ENCODE data around the gene MOCS3.
"Not testable (repeated sequence)": the region's sequence is repeated elsewhere in the genome, so short reads cannot be mapped to it uniquely, and the experiment has no call there.

MOCS3 gene

DNA sequence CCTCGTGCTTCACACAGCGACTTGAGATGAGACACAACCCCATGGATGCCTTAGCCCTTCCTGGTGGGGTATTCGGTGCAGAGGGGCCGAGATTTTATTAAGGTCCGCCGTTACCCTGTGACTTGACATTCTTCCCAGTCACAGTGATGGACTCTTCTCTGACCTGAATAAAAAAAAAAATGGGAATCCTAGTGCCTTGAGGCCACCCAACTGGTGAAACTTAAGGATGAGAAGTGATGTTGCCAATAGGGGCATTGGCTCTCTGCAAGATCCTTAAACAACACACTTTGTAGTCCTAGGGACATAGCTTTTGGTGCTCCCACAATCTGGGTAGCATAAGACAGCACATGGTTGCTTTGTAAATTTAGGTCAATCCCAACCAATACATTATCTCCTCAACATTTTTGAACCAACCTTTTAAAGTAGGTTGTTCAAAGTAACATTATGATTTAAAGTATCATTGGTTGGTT is 26.6 kb upstream of the MOCS3 start:
- no peak for DNase-seq

DNA sequence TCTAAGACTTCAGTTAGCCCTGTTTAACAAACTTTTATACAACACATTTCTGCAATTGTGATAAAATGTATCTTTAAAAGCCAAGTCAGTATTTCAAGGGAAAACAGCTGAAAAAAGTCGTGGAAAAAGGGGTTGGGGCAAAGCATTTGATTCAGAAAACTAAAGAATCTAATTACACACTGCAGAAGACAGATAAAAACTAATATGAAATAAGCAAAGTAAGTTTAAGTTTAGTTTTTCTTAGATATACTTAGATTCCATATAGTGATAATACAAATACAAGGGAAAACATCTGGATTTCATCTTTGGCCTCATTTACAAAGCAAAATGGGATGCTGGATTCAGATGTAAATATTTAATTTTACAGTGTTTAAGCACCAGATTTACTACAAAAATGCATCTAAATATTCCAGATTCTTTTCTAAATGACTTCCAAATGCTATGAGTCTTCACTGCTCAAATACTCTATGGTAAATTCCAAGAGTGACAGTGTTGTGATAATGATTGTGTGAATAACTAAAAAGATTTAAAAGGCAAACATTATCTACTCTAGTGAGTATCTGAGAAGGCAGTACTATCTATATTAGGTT is 25.8 kb upstream of the MOCS3 start:
- no peak for DNase-seq

DNA sequence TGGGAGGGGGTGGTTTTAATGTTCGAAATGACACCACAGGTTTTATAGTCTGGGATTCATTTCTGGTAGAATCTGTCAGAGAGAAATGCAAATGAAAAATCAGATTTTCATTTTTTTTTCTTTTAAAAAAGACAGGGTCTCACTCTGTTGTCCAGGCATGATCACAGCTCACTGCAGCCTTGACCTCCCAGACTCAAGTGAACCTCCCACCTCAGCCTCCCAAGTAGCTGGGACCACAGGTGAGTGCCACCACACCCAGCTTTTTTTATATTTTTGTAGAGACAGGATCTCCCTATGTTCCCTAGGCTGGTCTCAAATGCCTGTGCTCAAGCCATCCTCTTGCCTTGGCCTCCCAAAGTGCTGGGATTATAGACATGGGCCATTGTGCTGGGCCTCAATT is 25.0 kb upstream of the MOCS3 start:
- no peak for DNase-seq

DNA sequence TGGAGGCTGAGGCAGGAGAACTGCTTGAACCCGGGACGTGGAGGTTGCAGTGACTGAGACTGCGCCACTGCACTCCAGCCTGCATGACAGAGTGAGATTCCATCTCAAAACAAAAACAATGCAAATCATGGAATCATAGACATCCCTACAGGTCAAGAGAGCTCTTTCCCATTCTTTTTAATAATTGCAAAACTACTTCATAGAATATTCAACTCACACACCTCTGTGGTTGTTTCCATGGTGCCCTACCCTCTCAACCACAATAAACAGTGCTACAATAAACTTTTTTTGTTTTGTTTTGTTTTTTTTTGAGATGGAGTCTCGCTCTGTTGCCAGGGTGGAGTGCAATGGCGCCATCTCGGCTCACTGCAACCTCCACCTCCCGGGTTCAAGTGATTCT is 15.5 kb upstream of the MOCS3 start:
- no peak for DNase-seq

DNA sequence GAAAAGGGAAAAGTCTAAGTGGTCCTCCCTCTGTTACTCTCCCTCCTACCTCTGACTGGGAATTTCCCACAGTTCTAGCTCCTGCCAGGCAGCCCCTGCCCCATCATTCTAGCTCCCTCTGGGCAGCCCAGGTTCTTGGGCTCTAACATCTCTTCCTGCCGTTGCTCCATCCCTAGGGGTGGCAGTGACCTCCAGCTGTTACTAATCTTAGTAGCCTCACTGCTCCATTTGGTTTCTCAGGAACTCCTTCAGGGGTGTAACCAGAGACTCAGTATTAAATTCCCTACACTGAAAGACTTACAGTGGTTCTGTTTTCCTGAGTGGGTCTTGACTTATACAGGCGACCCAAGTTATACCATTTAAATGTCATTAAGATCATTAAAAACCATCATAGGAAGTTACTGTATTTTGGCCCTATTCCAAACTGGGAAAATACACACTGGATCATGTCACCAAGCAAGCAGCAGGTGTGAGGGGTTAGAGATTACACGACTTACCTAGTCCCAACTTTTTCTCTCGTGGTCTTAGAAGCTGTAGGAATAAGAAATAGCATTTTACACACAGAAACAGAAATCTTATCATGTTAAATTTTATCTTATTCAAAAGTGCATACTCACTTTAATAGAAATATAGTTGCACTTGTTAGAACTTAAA is 10.4 kb upstream of the MOCS3 start:
- no peak for DNase-seq

DNA sequence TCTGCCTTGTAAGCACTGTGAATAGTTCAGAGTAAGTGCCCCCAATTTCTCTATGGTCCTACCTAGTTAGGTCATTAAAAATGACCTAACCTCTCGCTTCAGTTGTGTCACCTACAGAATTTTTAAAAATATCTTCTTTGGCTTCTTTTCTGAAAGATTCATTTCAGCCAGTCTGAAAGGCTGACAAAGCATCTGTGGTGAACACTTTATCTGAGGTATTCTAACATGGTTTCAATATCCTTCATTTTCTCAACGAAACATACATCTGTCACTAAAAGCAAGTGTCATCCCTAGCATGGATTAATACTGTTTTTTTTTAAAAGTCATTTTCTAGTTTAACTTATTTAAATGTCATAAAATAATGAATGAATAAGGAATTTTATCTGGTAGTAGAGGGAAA is 5.4 kb upstream of the MOCS3 start:
- DNase-seq: no peak

DNA sequence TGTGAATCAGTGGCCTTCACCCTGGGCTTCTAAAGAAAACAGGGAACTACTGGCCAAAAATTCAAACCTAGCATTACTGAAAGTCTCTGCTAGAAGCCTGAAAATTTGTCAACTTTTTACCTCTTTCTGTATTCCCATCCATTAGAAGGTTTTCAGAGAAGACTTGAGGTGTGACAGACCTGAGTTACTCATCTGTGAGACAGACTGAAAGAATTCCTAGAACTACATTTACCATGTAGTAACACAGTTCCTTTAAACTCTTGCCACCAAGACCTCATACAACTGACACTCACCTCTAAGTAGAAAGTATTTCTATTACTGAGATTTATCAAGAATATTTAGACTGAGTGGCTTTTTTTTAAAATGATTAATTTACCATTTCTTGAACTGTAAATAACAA is 4.8 kb upstream of the MOCS3 start:
- DNase-seq: no peak

DNA sequence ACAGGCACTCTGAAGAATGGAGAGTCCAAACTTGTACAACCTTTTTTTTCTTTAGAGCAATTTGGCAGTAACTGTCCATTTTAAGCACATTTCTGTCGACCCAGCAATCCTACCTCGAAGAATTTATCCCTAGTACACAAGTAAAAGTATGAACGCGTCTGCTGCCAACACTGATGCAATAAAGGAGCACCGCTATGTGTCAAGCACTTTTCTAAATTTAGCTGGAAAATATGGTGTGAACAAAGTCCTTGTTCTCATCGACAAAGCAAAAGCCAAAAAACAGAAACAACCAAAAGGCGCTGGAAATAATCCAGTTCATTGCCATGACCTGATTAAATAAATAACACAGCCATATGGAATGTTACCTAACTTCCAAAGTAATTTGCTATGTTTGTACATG is 1.3 kb upstream of the MOCS3 start:
- DNase-seq: peak; percentile 8

DNA sequence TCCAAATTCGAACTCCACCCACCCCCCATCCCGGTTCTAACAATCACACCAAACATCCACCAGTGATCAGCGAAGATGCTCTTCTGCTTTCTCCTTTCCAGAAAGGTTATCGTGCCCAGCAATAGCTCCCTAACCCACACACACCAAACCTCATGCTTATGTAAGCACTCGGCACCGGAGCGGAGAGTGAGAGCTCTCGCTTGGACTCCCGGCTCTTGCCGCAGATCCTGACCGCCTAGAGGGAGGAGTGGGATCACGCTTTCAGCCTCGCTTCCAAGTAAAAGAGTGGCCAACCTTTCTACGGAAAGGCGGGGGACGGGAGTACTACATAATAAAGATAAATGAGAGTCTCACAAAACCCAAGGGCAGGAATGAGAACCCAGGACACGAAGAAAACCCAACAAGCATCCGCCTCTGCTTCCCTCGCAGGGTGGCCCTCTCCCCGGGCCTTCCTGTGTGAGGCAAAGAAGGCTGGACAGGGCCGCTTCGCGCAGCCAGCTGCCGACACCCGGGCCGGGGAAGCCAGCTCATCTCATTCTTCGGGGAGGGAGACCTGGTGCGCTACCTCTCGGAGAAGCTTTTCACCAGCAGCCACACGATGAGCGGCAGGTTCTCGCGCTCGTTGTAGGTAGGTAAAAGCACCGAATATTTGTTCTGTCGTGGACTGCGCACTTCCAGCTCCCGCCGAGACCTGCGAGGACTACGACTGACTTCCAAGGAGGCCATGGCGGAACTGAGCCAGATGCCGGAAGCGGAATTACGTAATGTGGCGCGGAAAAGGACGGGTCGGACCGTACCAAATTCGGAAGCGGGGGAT is 612 bp upstream of the MOCS3 start, which contains the start of gene DPM1:
Gene DPM1, minus strand, starts transcription at position 735 of the 817 bp plus-strand sequence. Its CDS starts 9 bp downstream, at position 726.
- DNase-seq: peak; percentile 94

DNA sequence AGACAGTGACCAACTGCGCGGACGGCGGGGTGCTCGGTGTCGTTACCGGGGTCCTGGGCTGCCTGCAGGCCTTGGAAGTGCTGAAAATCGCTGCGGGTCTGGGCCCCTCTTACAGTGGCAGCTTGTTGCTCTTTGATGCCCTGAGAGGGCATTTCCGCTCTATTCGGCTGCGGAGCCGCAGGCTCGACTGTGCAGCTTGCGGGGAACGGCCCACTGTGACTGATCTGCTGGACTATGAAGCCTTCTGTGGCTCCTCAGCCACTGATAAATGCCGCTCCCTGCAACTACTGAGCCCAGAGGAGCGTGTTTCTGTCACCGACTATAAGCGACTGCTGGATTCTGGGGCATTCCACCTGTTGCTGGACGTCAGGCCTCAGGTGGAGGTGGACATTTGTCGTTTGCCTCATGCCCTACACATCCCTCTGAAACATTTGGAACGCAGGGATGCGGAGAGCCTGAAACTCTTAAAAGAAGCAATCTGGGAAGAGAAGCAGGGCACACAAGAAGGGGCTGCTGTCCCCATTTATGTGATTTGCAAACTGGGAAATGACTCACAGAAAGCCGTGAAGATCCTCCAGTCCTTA is 1.0 kb downstream of the MOCS3 start:
- no peak for DNase-seq

DNA sequence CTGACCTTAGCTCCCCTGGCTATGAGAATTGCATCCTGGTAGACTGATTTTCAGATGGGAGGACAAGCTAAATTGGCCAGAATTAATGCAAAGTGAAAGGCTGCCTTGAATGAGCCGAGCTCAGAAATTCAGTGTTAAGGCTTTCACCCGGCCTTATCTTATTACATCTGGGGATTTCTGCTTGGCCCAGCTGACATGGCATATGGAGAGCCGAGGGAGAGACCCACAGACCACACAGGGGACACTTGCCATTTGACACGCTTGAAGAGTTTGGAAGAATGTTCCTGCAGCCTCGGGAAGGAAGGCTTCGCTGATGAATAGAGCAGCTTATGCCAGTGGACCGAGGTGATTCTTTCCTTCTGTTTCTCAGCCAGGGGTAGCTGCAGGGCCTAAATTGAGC is 9.0 kb downstream of the MOCS3 start:
- DNase-seq: no peak

DNA sequence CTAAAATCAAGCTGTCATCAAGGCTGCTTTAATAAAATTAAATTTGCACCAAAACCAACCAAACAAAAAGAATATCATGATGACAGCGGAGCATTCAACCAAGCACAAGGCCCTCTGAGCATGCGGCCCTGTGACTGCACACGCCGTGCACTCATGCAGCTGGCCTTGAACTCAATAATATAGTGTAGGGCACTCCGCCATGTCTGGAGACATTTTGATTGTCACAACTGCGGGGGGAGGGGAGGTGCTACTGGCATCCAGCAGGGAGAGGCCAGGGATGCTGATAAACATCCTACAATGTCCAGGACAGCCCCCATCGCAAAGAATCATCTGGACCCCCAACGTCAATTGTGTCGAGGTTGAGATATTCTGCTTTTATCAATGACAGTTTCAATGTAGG is 9.7 kb downstream of the MOCS3 start:
- DNase-seq: no peak

DNA sequence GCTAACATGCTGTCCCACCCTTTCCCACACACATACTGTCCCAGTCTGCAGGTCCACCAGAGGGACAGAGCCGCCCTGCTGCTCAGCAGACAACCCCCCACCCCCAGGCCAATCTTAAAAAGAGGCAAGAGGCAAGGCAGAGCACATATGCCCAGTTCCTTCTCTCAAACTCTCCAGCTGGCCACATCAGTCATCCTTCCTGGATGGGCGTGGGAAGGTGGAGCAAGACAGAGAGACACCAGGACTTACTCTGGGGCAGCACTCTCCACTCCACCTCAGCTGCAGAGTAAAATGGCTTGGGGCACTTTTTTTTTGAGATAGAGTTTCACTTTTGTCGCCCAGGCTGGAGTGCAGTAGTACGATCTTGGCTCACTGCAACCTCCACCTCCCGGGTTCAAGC is 10.8 kb downstream of the MOCS3 start:
- no peak for DNase-seq

DNA sequence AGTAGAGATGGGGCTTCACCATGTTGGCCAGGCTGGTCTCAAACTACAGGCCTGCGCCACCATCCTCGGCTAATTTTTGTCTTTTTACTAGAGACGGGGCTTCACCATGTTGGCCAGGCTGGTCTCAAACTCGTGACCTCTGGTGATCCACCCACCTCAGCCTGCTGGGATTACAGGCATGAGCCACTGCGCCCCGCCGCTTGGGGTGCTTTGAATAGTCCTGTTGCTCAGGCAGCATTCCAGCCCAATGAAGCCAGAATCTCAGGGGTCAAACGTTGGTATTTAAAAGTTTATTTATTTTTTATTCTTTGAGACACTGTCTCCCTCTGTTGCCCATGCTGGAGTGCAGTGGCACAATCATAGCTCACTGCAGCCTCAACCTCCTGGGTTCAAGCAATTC is 11.3 kb downstream of the MOCS3 start:
- no peak for DNase-seq

DNA sequence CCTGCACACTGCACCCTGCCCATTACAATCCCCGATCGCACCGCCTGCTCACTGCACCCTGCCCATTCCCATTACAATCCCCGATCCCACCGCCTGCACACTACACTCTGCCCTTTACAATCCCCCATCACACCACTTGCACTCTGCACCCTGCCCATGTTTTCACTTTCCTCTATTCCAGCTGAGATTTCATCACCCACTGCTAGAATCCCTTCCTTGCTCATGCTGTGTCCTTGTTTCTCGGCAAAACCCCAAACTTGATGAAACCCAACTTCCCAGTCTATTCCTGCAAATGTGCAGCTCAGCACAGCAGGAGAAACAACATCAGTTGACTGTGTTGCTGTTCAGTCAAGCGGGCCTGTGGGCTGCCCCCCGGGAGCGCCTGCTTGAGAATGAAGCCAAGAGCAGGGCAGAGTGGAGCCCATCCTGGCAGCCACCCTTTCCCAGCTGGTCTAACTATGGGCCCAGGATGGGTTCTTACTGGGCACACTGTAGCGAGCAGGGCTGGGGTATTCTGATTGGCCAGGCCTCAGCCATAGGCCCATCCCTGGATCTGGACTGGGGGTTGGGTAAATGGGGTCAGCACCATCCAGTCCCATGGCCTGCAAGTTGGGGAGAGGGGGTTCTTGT is 17.2 kb downstream of the MOCS3 start:
- DNase-seq: no peak

DNA sequence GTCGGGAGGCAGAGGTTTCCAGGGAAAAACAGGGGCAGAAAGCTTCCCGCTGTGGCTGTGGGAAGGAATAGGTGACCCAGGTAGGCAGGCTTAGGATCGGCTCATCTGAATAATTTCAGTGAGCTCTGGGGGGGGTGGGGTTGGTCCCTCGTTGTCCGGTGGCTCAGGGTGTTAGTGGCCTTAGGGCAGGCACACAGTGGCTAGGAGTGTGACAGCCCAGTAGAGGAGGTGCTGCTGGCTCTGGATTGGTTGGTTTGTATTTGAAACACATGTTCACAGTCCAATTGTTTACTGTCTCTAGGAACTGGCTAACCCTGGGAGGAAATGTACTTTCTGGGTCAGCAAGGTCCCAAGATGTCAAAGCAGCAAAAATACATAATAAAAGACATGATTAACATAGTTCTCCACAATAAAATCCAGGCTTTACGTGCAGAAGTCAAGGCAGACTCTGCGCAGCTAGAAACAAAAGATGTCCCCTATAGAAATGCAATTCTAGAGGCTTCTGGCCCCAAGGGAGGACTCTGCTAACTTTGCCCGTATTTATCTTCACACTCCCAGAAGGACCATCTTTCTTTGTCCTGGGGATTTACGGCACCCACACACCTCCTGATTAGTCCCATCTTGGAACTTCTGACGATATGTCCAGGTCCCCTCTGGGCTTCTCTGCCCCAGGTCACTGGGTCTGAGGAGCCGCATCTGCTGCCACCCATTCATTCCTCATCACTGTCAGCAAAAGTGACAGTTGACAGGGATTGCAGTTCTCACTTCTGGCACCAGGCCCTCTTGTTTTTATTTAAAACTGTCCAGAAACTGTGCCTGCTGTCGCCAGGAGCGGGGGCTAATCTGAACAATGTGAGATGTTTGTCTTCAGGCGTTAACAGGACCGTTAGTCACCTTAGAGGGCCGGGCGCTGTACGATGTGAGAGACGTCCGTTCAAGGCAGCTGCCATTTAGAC is 18.7 kb downstream of the MOCS3 start:
- peak; percentile 26 for DNase-seq

DNA sequence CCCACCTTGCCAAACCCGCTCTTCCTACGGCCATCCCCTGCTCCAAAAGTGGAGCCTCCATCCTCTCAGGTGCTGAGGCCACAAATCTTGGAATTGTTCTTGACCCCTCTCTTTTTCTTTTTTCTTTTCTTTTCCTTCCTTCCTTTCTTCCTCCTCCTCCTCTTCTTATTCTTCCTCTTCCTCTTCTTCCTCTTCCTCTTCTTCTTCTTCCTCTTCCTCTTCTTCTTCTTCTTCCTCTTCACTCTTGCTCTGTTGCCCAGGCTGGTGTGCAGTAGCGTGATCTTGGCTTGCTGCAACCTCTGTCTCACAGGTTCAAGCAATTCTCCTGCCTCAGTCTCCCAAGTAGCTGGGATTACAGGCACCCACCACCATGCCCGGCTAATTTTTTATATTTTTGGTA is 19.9 kb downstream of the MOCS3 start:
- not testable (repeated sequence) for DNase-seq

DNA sequence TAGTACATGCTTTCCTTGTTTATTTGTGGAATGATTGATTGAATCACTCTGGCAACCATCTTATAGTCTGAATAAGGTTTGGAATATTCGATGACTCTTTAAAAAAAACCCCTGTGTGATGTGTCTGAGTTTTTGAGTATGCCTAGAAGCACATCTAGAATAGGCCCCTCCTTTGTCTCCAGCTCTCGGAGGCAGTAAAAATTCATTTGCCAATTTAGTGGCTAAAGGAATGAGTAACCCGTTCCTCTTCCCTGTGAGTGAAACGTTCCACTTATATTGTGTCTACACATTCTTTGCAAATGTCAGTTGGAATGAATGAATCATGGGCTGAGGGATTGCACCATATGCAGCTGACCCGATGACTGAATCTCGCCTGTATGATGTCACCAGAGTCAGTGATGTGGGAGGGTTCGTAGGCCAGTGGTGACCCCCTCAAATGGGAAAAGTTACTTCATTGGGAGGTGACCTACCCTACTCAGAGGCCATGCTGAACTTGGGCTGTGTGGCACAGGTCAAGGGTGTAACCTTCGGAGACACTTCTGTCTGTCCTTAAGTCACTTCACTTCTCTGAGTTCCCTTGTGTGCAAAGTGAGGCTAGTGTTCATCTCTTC is 21.6 kb downstream of the MOCS3 start:
- DNase-seq: no peak

DNA sequence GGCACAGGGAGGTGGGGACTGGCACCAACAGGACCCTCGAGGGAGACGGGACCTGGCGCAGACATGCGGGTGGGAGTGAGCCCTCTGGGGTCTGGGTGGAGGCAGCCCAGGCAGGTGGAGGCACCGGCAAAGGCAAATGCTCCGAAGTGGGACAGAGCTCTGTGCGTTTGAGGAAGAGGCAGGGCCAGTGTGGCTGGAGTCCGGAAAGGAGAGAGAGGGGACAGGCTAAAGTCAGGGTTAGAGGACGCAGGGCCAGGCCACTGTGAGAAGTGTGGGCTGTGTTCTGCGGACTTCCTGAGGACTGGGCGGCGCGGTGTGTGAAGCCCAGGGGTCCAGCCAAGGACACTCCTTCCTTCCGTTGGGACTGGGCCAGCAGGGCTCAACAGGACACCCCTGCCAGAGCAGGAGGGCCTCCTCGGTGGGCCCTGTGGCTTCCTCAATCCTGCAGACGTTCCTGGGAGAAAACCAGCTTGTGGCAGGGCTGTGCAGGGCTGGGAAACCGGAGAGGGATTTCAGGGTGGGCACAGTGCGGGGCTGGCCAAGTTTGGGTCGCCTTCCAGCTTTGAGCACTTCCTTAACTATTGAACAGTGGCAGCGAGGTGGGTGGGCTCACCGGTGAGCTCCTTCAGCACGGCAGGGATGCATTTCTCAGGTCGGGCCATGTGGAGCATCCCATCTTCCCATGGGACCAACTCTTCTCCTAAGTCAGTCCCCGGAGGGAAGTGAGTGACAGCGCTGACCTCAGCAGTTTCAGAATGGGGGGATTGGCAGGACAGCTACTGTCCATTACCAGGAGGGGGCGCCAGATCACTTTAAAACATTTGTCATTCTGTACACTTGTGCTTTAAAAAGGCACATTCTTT is 22.5 kb downstream of the MOCS3 start:
- peak; percentile 72 for DNase-seq

DNA sequence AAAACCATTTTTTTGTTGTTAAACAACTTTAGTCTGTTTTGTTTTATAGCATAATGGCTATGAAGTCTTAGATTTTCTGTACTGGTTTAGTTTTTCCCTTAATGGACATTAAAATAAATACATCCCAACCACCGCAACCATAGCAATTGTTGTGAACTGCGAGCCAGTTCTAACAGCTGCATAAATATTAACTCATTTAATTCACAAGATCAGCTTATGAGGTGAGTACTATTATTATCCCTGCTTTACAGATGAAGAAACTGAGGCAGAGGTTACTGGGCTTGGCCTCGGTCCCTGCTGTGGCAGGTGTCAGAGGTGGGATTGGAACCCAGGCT is 23.1 kb downstream of the MOCS3 start:
- no peak for DNase-seq

DNA sequence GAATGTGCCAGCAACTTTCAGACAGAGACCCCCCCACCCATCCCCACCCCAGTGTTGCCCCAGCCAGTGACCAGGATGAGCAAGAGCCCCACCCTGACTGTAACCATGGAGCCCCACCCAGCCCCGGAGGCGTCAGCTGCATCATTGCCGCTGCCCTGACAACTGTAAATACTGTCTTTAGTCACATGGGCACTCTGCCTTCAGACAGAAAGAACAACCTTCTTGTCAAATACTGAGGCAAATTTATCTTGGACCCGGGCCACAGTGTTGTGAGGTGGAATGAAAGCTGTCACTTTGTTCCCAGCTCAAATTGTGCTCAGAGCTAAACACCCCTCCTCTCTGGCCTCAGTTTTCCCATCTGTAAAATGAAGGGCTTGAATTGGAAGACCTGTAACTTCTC is 23.7 kb downstream of the MOCS3 start:
- no peak for DNase-seq

Measured in RPMI8226 (cell line).